ENCODE measurements around the gene KAT7.
"Not testable (repeated sequence)": the region's sequence is repeated elsewhere in the genome, so short reads cannot be mapped to it uniquely, and the experiment has no call there.

KAT7 gene

GRCh38 chr17:49788478-49789242, at the start of gene KAT7:
Gene KAT7, plus strand, starts transcription at chr17:49788681. Its CDS starts 154 bp downstream, at chr17:49788835.
- DNase-seq: peak; percentile 97

GRCh38 chr17:49739641-49740271, 48.7 kb upstream of the KAT7 start:
- peak; percentile 82 for DNase-seq

- DNase-seq: no peak
These were observed 47.3 kb upstream of the KAT7 start for GRCh38 chr17:49741009-49741691.

GRCh38 chr17:49741692-49742076, 46.8 kb upstream of the KAT7 start:
- DNase-seq: no peak

- DNase-seq: no peak
These were observed 46.3 kb upstream of the KAT7 start for GRCh38 chr17:49742166-49742638.

- no peak for DNase-seq
These were observed 43.0 kb upstream of the KAT7 start for GRCh38 chr17:49745175-49746139.

GRCh38 chr17:49746791-49747490, 41.5 kb upstream of the KAT7 start:
- no peak for DNase-seq

GRCh38 chr17:49747632-49748031, 40.8 kb upstream of the KAT7 start:
- DNase-seq: no peak

GRCh38 chr17:49748223-49748622, 40.3 kb upstream of the KAT7 start:
- no peak for DNase-seq

- peak; percentile 50 for DNase-seq
These were observed 39.7 kb upstream of the KAT7 start for GRCh38 chr17:49748791-49749190.

- DNase-seq: no peak
These were observed 38.8 kb upstream of the KAT7 start for GRCh38 chr17:49749730-49750129.

- DNase-seq: no peak
These were observed 36.0 kb upstream of the KAT7 start for GRCh38 chr17:49752508-49752907.

GRCh38 chr17:49753959-49754391, 34.5 kb upstream of the KAT7 start:
- DNase-seq: peak; percentile 17

GRCh38 chr17:49755663-49756283, 32.7 kb upstream of the KAT7 start:
- no peak for DNase-seq

- DNase-seq: no peak
These were observed 31.9 kb upstream of the KAT7 start for GRCh38 chr17:49756323-49757150.

- DNase-seq: no peak
These were observed 31.2 kb upstream of the KAT7 start for GRCh38 chr17:49757151-49757777.

GRCh38 chr17:49758464-49759010, 29.9 kb upstream of the KAT7 start:
- not testable (repeated sequence) for DNase-seq

GRCh38 chr17:49759203-49759602, 29.3 kb upstream of the KAT7 start:
- no peak for DNase-seq

GRCh38 chr17:49760296-49760695, 28.2 kb upstream of the KAT7 start:
- DNase-seq: no peak

Measured in activated CD4-positive, CD25-positive, alpha-beta regulatory T cell treated with anti-CD3 and anti-CD28 coated beads, Interleukin-2, amount 50 U/mL, for 72 hours (primary cell).